Stomach (tissue), 9 donors: ENCODE results near the gene LAMTOR1. TPM values are rescaled to one million over a fixed set of nuclear protein-coding genes. Genes with fewer than 3 reads are reported as not detected.
A peak's percentile ranks its signal among the peaks of the same experiment; 100 is the strongest.
"Not testable (repeated sequence)": the region's sequence is repeated elsewhere in the genome, so short reads cannot be mapped to it uniquely, and the experiment has no call there.

ENCODE experiments used
- DNase-seq, 2 donors: peaks; one replicate each; pipeline versions ENCODE4 v3.0.0 to v3.0.0-alpha.2; 2013 to 2019
- H3K27ac ChIP-seq, 5 donors: fragments of 200-600 bp in 4 of 5; sonication (generic) in 4 of 5; one replicate each; pipeline ENCODE4 v1.5.1; 2013 to 2019; ENCODE audit warnings: mild to moderate bottlenecking in 1 of 5, moderate library complexity in 1 of 5
- H3K27me3 ChIP-seq, 3 donors: fragments of 200-600 bp; sonication (generic); one replicate each; pipeline ENCODE4 v1.5.1; 2017 to 2019; ENCODE audit warnings: mixed run types in 1 of 3
- H3K36me3 ChIP-seq, 4 donors: fragments of 200-600 bp; sonication (generic); 1 replicate in 3 of 4; 2 replicates in 1 of 4; pipeline ENCODE4 v1.5.1; 2016 to 2019
- H3K4me1 ChIP-seq, 4 donors: fragments of 200-600 bp; sonication (generic); one replicate each; pipeline ENCODE4 v1.5.1; 2016 to 2019
- H3K4me3 ChIP-seq, 4 donors: fragments of 200-600 bp; sonication (generic) in 3 of 4; one replicate each; pipeline ENCODE4 v1.5.1; 2016 to 2019; ENCODE audit warnings: mild to moderate bottlenecking in 1 of 4
- H3K9me3 ChIP-seq, 4 donors: fragments of 200-600 bp; sonication (generic); one replicate each; pipeline ENCODE4 v1.5.1; 2016 to 2019
- CTCF ChIP-seq, 7 experiments: fragments of 450-650 bp in 4 of 7; fragments of 200-600 bp in 3 of 7; sonication (generic) in 3 of 7; IDR thresholded peaks; one replicate each; pipeline ENCODE4 v1.5.1; 2016 to 2019; ENCODE audit warnings: antibody characterized with exemption in 7 of 7, control low read depth in 2 of 7, mild to moderate bottlenecking in 1 of 7
- EP300 ChIP-seq: sonication (generic); formaldehyde crosslinking; IDR thresholded peaks from one replicate; pipeline ENCODE4 v1.6.1; 2017; ENCODE audit warnings: antibody characterized with exemption
- POLR2A ChIP-seq, 4 donors: fragments of 450-650 bp; IDR thresholded peaks; one replicate each; pipeline ENCODE4 v1.6.1; 2016; ENCODE audit warnings: antibody characterized with exemption in 4 of 4, control low read depth in 2 of 4, mild to moderate bottlenecking in 1 of 4, moderate library complexity in 1 of 4
- POLR2AphosphoS5 ChIP-seq, 3 donors: sonication (generic); formaldehyde crosslinking; IDR thresholded peaks; one replicate each; pipeline ENCODE4 v1.6.1; 2016; ENCODE audit warnings: antibody characterized with exemption in 3 of 3
- WGBS, 5 donors: extraction: QIAGEN DNeasy Blood & Tissue Kit in 3 of 5; methylation state at CpG; one replicate each; pipeline versions ENCODE4 v1.1.5 to v1.1.7; 2013 to 2018; 5-methylcytosine and 5-hydroxymethylcytosine counted together
- intact Hi-C: fragments of 100-400 bp; cut with DNase I; formaldehyde crosslinking; loops from one replicate; pipeline ENCODE4 v1.15.1; 2023; ENCODE audit warnings: low total_unique reads
- polyA plus RNA-seq, 3 donors: library from polyadenylated mRNA; stranded (reverse); fragments of 200-250 nt; gene quantifications; one replicate each; pipeline ENCODE4 v1.2.3, GENCODE V29; 2013
- total RNA-seq, 5 donors: library from RNA; depleted of rRNA; stranded (reverse); fragments of >200 nt; gene quantifications; one replicate each; pipeline versions ENCODE4 v1.1.0 to v1.2.3, GENCODE V29; 2014 to 2016
- donor health status: healthy with polysubstance abuse.
- donor health status: Bipolar disorder and iron deficiency.
- donor health status: healthy.

Gene LAMTOR1
- total and polyA plus RNA-seq, 8 donors, result 3.5 to 159 (median 94.3) TPM

- WGBS, 5 donors, result 88 to 93% (median 89%) methylated on average over 9 to 11 of the region's 11 CpGs
- DNase-seq, result no peak
- H3K36me3 ChIP-seq, result no peaks in the 10 kb centered on the region
- no peaks in the 10 kb centered on the region for H3K4me1 ChIP-seq
- no peak overlapping the region for H3K4me3 ChIP-seq
- TF ChIP-seq POLR2AphosphoS5 (IDR thresholded peaks at IDR 0.05) (no peak), POLR2A (IDR thresholded peaks at IDR 0.05) (no peak), EP300 (no peak), CTCF (IDR thresholded peaks at IDR 0.05) (no peak)
- no peaks in the 10 kb centered on the region for H3K9me3 ChIP-seq
- no peak overlapping the region for H3K27ac ChIP-seq
- intact Hi-C loops, result no loop called here
- peaks cover 0 to 8% (median 0%) of the 10 kb centered on the region in 3 donors for H3K27me3 ChIP-seq
Observed at GRCh38 chr11:72139500-72139899, 36.4 kb upstream of the LAMTOR1 start.

- peak overlapping the region in 1 of 4 donors; percentile 7 for H3K4me3 ChIP-seq
- H3K9me3 ChIP-seq, result no peaks in the 10 kb centered on the region
- WGBS, 5 donors, result 55 to 80% (median 57%) methylated on average over 11 to 12 of the region's 12 CpGs
- H3K4me1 ChIP-seq, result no peaks in the 10 kb centered on the region
- peak in 1 of 2 donors; percentile 32 for DNase-seq
- TF ChIP-seq EP300, result no peak
- no peak for TF ChIP-seq POLR2AphosphoS5 (IDR thresholded peaks at IDR 0.05)
- H3K27ac ChIP-seq, result no peak overlapping the region
- no peaks in the 10 kb centered on the region for H3K36me3 ChIP-seq
- intact Hi-C loops, result no loop called here
- peaks cover 0 to 8% (median 0%) of the 10 kb centered on the region in 3 donors for H3K27me3 ChIP-seq
Observed at GRCh38 chr11:72138821-72139390, 35.8 kb upstream of the LAMTOR1 start.

GRCh38 chr11:72136684-72137262 is 33.7 kb upstream of the LAMTOR1 start:
- Histone ChIP-seq H3K27me3 (peaks cover 0 to 8% (median 0%) of the 10 kb centered on the region in 3 donors), H3K36me3 (no peaks in the 10 kb centered on the region), H3K4me3 (peak overlapping the region in 1 of 4 donors; percentile 34), H3K9me3 (no peaks in the 10 kb centered on the region), H3K27ac (no peak overlapping the region), H3K4me1 (no peaks in the 10 kb centered on the region)
- 75 to 91% (median 90%) methylated on average over 4 of the region's 4 CpGs for WGBS, 5 donors
- intact Hi-C loops, result no loop called here
- TF ChIP-seq EP300 (no peak), POLR2A (IDR thresholded peaks at IDR 0.05) (no peak), POLR2AphosphoS5 (IDR thresholded peaks at IDR 0.05) (no peak), CTCF (IDR thresholded peaks at IDR 0.05) (no peak)
- DNase-seq, result no peak

GRCh38 chr11:72135891-72136683 is 33.0 kb upstream of the LAMTOR1 start:
- H3K27ac ChIP-seq, result peak overlapping the region in 2 of 5 donors; percentile 33 to 42
- 78 to 91% (median 87%) methylated on average over 14 of the region's 14 CpGs for WGBS, 5 donors
- no peaks in the 10 kb centered on the region for H3K4me1 ChIP-seq
- DNase-seq, result no peak
- intact Hi-C loops, result no loop called here
- peaks cover 0 to 8% (median 0%) of the 10 kb centered on the region in 3 donors for H3K27me3 ChIP-seq
- TF ChIP-seq CTCF (IDR thresholded peaks at IDR 0.05), result no peak
- no peak for TF ChIP-seq POLR2A (IDR thresholded peaks at IDR 0.05)
- TF ChIP-seq POLR2AphosphoS5 (IDR thresholded peaks at IDR 0.05), result no peak
- H3K4me3 ChIP-seq, result peak overlapping the region in 2 of 4 donors; percentile 31 to 34
- no peaks in the 10 kb centered on the region for H3K36me3 ChIP-seq
- no peaks in the 10 kb centered on the region for H3K9me3 ChIP-seq

- H3K9me3 ChIP-seq, H3K36me3 ChIP-seq, H3K27me3 ChIP-seq, DNase-seq, H3K4me1 ChIP-seq, intact Hi-C loops: not testable (repeated sequence)
- H3K27ac ChIP-seq, result peak within 1 kb of the TSS in 2 of 5 donors; percentile 33 to 42
- peak within 1 kb of the TSS in 2 of 4 donors; percentile 31 to 34 for H3K4me3 ChIP-seq
- whole genome bisulfite sequencing, 5 donors, result 57 to 88% (median 80%) methylated on average over 4 of the region's 4 CpGs
Observed at GRCh38 chr11:72135473-72135872, 32.4 kb upstream of the LAMTOR1 start, which contains the start of gene FOLR3. TSS of gene FOLR3 (plus strand) at chr11:72135725. CDS start at chr11:72135953, 228 bp downstream.
